Measurements from ENCODE around the gene SIRT6.
"Not testable (repeated sequence)": the region's sequence is repeated elsewhere in the genome, so short reads cannot be mapped to it uniquely, and the experiment has no call there.

The SIRT6 gene

DNA sequence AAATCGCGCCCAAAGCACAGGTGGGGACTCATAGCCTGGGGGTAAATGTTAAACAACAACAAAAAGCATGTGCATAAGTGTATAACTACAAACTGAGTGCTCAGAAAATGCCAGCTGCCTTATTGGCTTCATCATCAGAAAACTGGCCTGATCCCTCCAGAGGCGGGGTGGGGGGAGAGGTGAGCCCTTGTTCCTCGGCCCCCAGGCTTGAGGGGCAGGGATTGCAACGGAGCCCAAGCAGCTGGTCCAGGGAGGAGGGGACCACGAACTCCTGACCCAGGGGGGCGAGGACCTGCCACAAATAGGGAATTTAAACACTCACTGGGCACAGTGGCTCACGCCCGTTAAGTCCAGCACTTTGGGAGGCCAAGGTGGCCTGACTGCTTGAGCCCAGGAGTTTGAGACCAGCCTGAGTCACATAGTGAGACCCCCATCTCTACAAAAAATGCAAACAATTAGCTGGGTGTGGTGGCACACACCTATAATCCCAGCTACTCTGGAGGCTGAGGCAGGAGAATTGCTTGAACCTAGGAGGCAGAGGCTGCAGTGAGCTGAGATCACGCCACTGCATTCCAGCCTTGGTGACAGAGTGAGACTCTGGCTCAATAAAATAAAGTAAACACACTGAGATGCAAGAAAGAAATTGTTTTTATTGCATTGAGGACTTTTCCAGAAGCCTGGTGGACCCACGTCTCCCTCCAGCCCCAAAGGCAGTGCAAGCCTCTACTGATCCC, 8.7 kb downstream of the SIRT6 start:
- DNase-seq: no peak

- peak; percentile 33 for DNase-seq
Observed at GRCh38 chr19:4172861-4173473, 9.4 kb downstream of the SIRT6 start.

DNA sequence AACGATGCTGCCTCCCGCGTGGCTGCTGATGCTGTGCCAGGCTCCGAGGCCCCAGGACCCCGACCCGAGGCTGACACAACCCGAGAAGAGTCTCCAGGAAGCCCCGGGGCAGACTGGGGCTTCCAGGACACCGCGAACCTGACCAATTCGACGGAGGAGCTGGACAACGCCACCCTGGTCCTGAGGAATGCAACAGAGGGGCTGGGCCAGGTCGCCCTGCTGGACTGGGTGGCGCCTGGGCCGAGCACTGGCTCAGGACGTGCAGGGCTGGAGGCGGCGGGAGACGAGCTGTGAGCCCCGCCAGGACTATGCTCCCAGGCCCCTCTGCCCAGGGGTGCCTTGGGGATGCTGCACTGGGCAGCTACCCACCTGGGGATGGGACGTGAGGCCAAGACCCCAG, 10.7 kb downstream of the SIRT6 start:
- no peak for DNase-seq

DNA sequence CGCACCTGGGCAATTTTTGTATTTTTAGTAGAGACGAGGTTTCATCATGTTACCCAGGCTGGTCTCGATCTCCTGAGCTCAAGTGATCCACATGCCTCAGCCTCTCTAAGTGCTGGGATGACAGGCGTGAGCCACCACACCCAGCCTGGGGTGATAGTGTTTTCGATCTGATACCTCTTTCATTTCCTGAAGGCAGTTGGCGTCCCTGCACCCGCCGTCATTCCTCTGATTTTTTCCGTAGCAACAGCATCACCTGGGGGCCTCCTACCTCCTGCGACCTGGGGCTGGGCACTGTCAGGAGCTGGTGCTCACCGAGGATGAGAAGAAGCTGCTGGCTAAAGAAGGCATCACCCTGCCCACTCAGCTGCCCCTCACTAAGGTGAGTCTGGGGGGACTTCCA, 18.1 kb downstream of the SIRT6 start:
- DNase-seq: no peak

- DNase-seq: no peak
Observed at GRCh38 chr19:4161415-4162077, 20.8 kb downstream of the SIRT6 start.

DNA sequence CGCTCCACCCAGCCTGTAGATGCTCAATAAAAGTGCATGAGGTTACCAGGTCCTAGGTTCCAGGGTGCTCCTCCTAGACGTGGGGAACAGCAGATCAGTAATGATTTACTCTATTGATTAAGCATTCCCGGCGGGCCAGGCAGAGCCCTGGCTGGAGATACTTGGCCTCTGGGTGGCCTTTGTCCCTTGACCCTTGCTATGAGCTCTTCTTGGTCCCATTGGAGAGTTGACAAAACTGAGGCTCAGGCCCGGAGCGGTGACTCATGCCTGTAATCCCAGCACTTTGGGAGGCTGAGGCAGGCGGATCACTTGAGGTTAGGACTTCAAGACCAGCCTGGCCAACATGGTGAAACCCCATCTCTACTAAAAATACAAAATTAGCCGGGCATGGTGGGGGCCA, 24.4 kb downstream of the SIRT6 start:
- DNase-seq: not testable (repeated sequence)

- no peak for DNase-seq
Observed at GRCh38 chr19:4157164-4157563, 25.2 kb downstream of the SIRT6 start.

DNA sequence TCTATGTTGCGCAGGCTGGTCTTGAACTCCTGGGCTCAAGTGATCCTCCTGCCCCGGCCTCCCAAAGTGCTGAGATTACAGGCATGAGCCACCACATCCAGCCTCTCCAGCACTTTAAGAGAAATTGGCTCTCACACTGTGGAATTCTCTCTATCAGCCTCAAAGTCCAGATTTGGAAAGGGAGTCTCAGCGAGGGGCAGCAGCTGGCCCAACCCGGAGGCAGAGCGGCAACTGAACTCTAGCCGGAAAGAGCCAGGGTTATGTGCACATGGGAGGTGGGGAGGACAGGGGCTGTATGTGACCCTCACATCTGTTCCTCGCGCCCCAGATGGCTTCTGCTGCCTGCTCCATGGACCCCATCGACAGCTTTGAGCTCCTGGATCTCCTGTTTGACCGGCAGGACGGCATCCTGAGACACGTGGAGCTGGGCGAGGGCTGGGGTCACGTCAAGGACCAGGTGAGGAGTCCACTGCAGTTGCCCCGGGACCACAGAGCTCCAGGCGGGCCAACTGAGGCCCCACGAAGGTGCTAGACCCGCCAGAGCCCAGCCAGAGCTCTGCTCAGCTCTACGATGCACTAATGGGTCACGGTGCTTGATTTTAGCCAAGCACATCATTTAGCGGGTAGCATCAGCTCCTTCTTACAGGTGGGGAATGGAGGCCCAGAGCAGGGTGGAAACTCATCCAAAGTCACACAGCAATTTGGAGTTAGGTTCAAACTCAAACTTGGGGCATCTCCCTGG, 27.6 kb downstream of the SIRT6 start:
- DNase-seq: no peak

DNA sequence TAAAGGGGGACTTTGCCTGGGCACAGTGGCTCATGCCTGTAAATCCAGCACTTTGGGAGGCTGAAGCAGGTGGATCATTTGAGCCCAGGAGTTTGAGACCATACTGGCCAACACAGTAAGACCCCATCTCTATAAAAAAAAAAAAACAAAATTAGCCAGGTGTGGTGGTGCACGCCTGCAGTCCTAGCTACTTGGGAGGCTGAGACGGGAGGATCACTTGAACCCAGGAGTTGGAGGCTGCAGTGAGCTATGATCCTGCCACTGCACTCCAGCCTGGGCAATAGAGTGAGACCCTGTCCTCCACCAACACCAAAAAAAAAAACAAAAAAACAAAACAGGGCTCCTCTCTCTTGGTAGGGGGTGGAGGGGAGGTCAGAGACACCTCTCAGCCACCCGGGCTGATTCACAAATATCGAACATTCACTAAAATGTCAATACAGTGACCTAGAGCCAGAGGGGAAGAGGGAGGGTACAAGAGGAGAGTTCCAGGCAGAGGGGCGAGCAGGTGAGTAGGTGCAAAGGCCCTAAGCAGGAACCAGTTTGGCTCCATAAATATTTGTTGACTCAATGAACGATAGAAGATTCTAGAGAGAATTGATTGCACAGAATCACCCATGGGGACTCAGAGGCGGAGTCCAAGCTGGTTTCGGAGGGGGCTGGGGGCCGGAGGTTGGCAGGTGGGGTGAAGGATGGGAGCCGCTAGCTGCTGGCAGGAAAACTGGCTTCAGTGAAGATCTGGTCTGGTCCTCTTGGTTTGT, 29.9 kb downstream of the SIRT6 start:
- no peak for DNase-seq

- no peak for DNase-seq
Observed at GRCh38 chr19:4151623-4152022, 30.7 kb downstream of the SIRT6 start.

GRCh38 chr19:4149518-4150288, 32.7 kb downstream of the SIRT6 start:
- DNase-seq: no peak

DNA sequence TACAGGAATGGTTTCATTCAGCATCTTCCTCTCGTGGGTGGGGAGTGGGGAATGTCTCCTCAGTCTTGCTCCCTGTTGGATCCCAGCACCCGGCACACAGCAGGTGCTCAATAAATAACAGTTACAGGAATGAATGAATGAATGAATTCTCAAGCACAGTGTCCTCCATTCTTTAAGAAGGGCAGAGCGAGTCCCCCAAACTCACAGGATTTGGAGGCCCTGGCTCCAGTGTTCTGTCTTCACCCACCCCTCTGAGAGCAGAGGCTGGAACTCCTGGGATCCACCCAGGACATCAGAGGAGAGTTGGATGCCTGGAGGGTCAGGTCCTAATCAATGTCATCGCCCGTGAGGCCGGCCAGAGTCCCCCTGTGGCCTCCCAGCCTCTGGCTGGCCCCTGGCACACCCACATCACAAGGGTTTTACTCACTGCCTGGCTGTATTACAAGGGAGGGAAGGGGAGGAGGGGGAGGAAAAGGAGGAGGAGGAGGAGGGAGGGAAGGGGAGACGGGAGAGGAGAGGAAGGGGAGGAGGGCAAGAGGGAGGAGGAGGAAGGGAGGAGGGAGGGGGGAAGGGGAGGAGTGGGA, 37.6 kb downstream of the SIRT6 start:
- no peak for DNase-seq

GRCh38 chr19:4142916-4143315, 39.4 kb downstream of the SIRT6 start:
- DNase-seq: not testable (repeated sequence)

GRCh38 chr19:4140237-4140711, 42.1 kb downstream of the SIRT6 start:
- peak; percentile 34 for DNase-seq

GRCh38 chr19:4139614-4140236, 42.6 kb downstream of the SIRT6 start:
- peak; percentile 77 for DNase-seq

GRCh38 chr19:4138445-4138844, 43.9 kb downstream of the SIRT6 start:
- no peak for DNase-seq

DNA sequence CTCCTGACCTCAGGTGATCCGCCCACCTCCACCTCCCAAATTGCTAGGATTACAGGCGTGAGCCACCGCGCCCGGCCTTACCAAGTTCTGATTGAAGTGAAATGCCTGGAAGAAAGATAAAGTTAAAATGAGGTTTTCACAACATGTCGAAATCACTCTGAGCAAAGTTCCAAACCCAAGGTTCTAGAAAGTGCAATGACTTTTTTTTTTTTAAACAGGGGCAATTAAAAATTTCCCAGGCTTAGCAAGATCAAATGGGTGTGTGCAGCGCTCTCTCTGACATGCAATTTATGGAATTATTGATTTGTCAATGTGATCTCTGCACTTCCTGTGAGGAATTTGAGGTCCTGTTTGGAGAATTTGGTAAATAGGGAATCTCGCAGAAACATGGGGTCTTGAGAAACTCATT, 45.7 kb downstream of the SIRT6 start:
- no peak for DNase-seq

DNA sequence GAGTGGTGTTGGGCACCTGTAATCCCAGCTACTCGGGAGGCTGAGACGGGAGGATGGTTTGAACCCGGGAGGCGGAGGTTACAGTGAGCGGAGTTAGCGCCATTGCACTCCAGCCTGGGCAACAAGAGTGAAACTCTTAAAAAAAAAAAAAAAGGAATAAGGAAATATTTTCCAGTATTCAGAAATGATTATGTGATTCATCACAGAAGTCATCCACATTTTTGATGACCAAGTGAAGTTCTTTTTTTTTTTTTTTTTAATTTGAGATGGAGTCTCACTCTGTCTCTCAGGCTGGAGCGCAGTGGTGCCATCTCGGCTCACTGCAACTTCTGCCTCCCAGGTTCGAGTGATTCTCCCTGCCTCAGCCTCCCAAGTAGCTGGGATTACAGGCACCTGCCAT, 47.0 kb downstream of the SIRT6 start:
- DNase-seq: not testable (repeated sequence)

DNA sequence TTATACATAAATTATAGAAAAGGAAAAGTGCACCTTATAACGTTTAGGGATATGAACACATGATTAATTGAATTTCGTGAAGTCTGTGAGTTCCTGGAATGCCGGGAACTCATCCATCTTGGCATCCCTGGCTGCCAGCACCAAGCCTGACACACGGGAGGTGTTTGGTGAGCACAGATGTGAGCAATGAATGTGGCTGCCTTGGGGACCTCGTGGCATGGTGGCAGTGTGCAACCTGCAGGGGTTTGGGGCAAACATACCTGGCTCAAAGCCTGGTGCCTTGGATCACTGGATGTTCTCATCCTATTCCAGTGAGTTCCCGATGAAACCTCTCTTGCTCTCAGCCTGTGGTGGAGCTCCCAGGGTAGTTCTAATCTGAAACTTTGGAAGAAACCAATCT, 48.0 kb downstream of the SIRT6 start:
- no peak for DNase-seq

DNA sequence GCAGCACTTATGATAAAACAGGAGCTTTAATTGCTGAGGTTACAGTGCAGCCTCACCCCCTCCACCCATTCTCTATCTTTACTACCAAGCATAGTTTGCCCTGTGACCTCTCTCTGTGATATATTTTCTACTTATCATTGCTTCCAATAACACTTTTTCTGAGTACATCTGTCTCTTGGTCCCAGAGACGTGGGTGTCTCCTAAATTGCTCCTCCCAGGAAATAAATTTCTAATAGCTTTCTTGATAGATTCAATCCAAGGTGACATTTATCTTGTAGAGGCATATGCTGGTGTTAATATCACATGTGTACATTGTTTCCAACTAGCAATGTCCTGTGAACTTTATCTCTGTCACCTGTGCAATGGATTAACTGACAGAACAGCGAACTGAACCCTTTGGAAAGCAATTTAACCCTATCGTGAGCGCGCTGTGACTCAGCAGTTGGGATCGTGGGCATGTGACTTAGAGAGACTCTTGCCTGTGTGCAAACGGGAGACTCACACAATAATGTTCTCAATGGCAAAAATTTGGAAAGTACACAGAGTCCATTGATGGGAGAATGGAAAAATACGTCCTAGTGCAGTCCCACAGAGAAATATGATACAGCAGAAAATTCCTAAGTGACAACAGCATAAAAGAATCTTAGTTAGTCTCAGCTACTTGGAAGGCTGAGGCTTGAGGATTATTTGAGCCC, 51.5 kb downstream of the SIRT6 start:
- no peak for DNase-seq
